Smooth muscle cell (in vitro differentiated cells): ENCODE data around the gene COBLL1. TPM values are rescaled to one million over a fixed set of nuclear protein-coding genes. Genes with fewer than 3 reads are reported as not detected.

ENCODE experiments used
- DNase-seq: peaks from one replicate; lab custom pipeline; 2025; ENCODE audit not compliant: unreplicated experiment; lab: John Stamatoyannopoulos, UW
- H2AFZ ChIP-seq: fragments of 200-600 bp; sonication (generic); 2 replicates; pipeline ENCODE4 v1.6.0; 2016; ENCODE audit warnings: antibody characterized with exemption, low read depth, mild to moderate bottlenecking
- H3F3A ChIP-seq: fragments of 200-600 bp; sonication (generic); 2 replicates; pipeline ENCODE4 v1.6.0; 2017; ENCODE audit warnings: antibody characterized with exemption, low read depth
- H3K27ac ChIP-seq: fragments of 200-600 bp; sonication (generic); 2 replicates; pipeline ENCODE4 v1.5.1; 2016; ENCODE audit warnings: low read depth, mild to moderate bottlenecking
- H3K27me3 ChIP-seq: fragments of 200-600 bp; sonication (generic); 2 replicates; pipeline ENCODE4 v1.6.1; 2016; ENCODE audit warnings: low read depth, mild to moderate bottlenecking
- H3K36me3 ChIP-seq: fragments of 200-600 bp; sonication (generic); 2 replicates; pipeline ENCODE4 v1.5.1; 2016; ENCODE audit warnings: low read depth
- H3K4me1 ChIP-seq: fragments of 200-600 bp; sonication (generic); 2 replicates; pipeline ENCODE4 v1.5.1; 2016; ENCODE audit warnings: low read depth
- H3K4me2 ChIP-seq: fragments of 200-600 bp; sonication (generic); 2 replicates; pipeline ENCODE4 v1.6.0; 2016; ENCODE audit warnings: mild to moderate bottlenecking
- H3K4me3 ChIP-seq: fragments of 200-600 bp; sonication (generic); 2 replicates; pipeline ENCODE4 v1.5.1; 2016; ENCODE audit warnings: mild to moderate bottlenecking
- H3K79me2 ChIP-seq: fragments of 200-600 bp; sonication (generic); 2 replicates; pipeline ENCODE4 v1.6.0; 2016; ENCODE audit warnings: low read depth, mild to moderate bottlenecking
- H3K9ac ChIP-seq: fragments of 200-600 bp; sonication (generic); 2 replicates; pipeline ENCODE4 v1.6.0; 2016; ENCODE audit warnings: low read depth
- H3K9me3 ChIP-seq: fragments of 200-600 bp; sonication (generic); replicated peaks from 2 replicates; pipeline ENCODE4 v1.5.1; 2016; ENCODE audit warnings: low read depth
- H4K20me1 ChIP-seq: fragments of 200-600 bp; sonication (generic); 2 replicates; pipeline ENCODE4 v1.6.0; 2016; ENCODE audit warnings: low read depth
- WGBS: methylation state at CpG from one replicate; pipeline ENCODE4 v1.1.7; 2016; ENCODE audit warnings: low lambda C conversion rate; 5-methylcytosine and 5-hydroxymethylcytosine counted together
- polyA plus RNA-seq: library from polyadenylated mRNA; unstranded; fragments of >200 nt; fragmentation: Nextera tagmentation; extraction: Ambion mirVana; gene quantifications from 2 replicates; pipeline ENCODE4 v1.2.1, GENCODE V29; 2016
- total RNA-seq: library from RNA; depleted of rRNA; stranded (reverse); fragments of >200 nt; gene quantifications from 2 replicates; pipeline ENCODE4 v1.2.3, GENCODE V29; 2014
- TF ChIP-seq, protein P1 (sequence below): fragments of 200-600 bp; sonication (generic); IDR thresholded peaks from 2 replicates; pipeline ENCODE4 v1.5.1; 2017; ENCODE audit warnings: borderline replicate concordance, mild to moderate bottlenecking, antibody characterized with exemption; ENCODE audit not compliant: insufficient read depth, poor library complexity, severe bottlenecking

Gene COBLL1
- total and polyA plus RNA-seq, 2 experiments from 2014 or later: 5.2 to 17.4 TPM

DNA sequence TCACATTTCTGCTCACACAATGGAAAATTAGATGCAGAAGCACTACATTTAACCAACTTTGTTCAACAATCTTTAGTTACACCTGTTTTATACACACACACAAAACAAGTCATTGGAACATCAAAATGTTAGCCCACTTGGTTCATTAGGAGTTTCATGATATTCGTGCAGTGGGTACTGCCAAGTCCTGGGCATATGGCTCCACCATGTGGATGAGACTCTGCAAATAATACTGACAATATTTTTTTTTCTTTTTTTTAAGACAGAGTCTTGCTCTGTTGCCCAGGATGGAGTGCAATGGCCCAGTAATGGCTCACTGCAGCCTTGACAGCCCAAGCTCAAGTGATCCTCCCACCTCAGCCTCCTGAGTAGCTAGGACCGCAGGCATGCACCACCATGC lies 185.9 kb downstream of the COBLL1 start:
- Histone ChIP-seq H4K20me1 (no peaks in the 10 kb centered on the region), H3K4me1 (no peaks in the 10 kb centered on the region), H3K4me3 (no peak overlapping the region), H3K36me3 (no peaks in the 10 kb centered on the region), H3K27ac (no peak overlapping the region), H3F3A (no peaks in the 10 kb centered on the region), H3K9me3 (peaks cover 3% of the 10 kb centered on the region), H3K79me2 (no peaks in the 10 kb centered on the region), H3K9ac (no peak overlapping the region), H3K4me2 (no peak overlapping the region), H2AFZ (no peak overlapping the region), H3K27me3 (no peaks in the 10 kb centered on the region)
- 98% methylated on average over 2 of the region's 2 CpGs for WGBS
- DNase-seq: no peak
- TF ChIP-seq, protein P1, sequence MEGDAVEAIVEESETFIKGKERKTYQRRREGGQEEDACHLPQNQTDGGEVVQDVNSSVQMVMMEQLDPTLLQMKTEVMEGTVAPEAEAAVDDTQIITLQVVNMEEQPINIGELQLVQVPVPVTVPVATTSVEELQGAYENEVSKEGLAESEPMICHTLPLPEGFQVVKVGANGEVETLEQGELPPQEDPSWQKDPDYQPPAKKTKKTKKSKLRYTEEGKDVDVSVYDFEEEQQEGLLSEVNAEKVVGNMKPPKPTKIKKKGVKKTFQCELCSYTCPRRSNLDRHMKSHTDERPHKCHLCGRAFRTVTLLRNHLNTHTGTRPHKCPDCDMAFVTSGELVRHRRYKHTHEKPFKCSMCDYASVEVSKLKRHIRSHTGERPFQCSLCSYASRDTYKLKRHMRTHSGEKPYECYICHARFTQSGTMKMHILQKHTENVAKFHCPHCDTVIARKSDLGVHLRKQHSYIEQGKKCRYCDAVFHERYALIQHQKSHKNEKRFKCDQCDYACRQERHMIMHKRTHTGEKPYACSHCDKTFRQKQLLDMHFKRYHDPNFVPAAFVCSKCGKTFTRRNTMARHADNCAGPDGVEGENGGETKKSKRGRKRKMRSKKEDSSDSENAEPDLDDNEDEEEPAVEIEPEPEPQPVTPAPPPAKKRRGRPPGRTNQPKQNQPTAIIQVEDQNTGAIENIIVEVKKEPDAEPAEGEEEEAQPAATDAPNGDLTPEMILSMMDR: no peak

DNA sequence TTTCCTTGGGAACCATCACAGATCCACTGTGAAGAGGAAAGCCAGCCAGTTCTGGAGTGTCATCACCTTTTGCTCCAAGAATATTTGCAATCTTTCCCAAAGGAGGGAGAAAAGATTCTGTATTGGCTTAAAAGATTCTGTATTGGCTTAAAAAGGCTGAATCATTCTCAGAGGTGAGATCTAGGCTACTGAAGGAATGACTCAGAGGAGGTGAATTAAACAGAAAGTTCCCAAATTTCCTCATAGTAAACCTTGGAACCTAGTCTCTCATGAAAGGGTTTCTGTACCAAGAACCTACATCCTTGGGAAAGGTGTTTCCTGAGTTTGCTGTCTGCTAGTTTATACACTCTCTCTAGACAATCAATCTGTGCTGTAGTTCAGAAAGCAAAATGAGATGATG lies 186.3 kb downstream of the COBLL1 start:
- H3K4me2 ChIP-seq: no peak overlapping the region
- H3K36me3 ChIP-seq: no peaks in the 10 kb centered on the region
- H2AFZ ChIP-seq: no peak overlapping the region
- no peak overlapping the region for H3K4me3 ChIP-seq
- H4K20me1 ChIP-seq: no peaks in the 10 kb centered on the region
- no peaks in the 10 kb centered on the region for H3F3A ChIP-seq
- H3K27me3 ChIP-seq: no peaks in the 10 kb centered on the region
- TF ChIP-seq, protein P1: no peak
- no peak overlapping the region for H3K9ac ChIP-seq
- H3K27ac ChIP-seq: no peak overlapping the region
- no peaks in the 10 kb centered on the region for H3K79me2 ChIP-seq
- peaks cover 6% of the 10 kb centered on the region for H3K9me3 ChIP-seq
- no peaks in the 10 kb centered on the region for H3K4me1 ChIP-seq
- no peak for DNase-seq

DNA sequence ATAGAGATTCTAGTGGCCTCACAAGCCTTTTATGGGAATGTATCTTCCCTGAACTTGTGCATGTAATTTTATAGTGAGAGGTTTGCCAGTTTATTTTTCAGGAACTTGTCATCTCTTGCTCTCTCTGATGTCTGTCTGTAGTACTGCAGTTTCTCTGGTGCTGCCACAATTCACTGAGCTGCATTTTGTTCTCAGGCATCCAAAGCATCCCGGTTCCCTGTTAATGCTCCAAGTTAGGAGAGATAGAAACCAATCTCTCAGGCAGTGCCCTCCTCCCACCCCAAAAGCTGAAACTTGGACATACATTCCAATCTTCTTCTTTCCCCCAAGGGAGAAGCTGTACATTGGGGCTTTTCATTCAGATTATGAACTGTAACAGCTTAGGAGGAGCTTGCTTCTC lies 190.3 kb downstream of the COBLL1 start:
- H3K79me2 ChIP-seq: no peaks in the 10 kb centered on the region
- H3K27me3 ChIP-seq: no peaks in the 10 kb centered on the region
- H2AFZ ChIP-seq: no peak overlapping the region
- peaks cover 11% of the 10 kb centered on the region for H3K9me3 ChIP-seq
- no peaks in the 10 kb centered on the region for H3F3A ChIP-seq
- H3K4me1 ChIP-seq: no peaks in the 10 kb centered on the region
- no peak overlapping the region for H3K4me3 ChIP-seq
- TF ChIP-seq, protein P1: no peak
- no peak overlapping the region for H3K9ac ChIP-seq
- no peaks in the 10 kb centered on the region for H4K20me1 ChIP-seq
- no peaks in the 10 kb centered on the region for H3K36me3 ChIP-seq
- DNase-seq: no peak
- WGBS: 62% methylated on average over 1 of the region's 1 CpG
- no peak overlapping the region for H3K4me2 ChIP-seq
- H3K27ac ChIP-seq: no peak overlapping the region

DNA sequence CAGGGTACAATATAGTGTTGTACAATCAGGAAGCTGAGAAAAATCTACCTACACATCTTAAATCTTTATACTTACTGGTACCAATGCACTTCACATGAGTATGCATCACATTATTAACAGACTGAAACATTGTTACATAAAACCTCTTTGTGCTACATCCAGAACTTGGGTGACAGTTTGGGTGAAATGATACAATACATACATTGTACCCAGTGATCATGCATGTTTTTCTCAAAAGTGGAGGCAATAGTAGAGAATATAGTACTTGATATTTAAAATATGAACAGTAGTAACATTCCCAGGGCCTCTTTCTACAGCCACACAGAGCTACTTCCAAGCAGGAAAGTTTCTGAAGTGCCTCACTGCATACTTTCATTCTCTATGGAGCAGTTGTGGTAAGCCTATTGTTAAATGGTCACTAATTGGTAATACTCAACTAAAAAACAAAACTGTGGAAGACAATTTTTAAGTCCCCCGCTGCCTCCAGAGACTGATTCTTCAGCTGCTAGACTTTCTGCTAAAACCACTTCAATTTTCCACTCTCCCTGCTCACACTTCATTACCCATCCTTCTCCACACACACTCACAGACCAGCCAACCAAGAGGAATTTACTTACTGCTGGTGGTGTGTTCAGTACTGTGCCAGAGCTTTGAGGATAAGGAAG lies 197.5 kb downstream of the COBLL1 start:
- TF ChIP-seq, protein P1: no peak
- 93% methylated on average over 1 of the region's 1 CpG for WGBS
- Histone ChIP-seq H3K79me2 (no peaks in the 10 kb centered on the region), H3K4me1 (no peaks in the 10 kb centered on the region), H3K4me3 (no peak overlapping the region), H3K9me3 (no peaks in the 10 kb centered on the region), H4K20me1 (no peaks in the 10 kb centered on the region), H2AFZ (no peak overlapping the region), H3F3A (no peaks in the 10 kb centered on the region), H3K27ac (no peak overlapping the region), H3K9ac (no peak overlapping the region), H3K36me3 (no peaks in the 10 kb centered on the region), H3K27me3 (no peaks in the 10 kb centered on the region), H3K4me2 (no peak overlapping the region)
- DNase-seq: no peak
